ENCODE results near the gene UBA3.

Gene UBA3

GRCh38 chr3:69065318-69065964, 14.7 kb downstream of the UBA3 start:
- DNase-seq (ENCODE audit: low spot score): no peak

GRCh38 chr3:69063636-69064035, 16.5 kb downstream of the UBA3 start:
- DNase-seq (ENCODE audit: low spot score): no peak

- no peak for DNase-seq (ENCODE audit: low spot score)
Measured at GRCh38 chr3:69059688-69060087, 20.5 kb downstream of the UBA3 start.

DNA sequence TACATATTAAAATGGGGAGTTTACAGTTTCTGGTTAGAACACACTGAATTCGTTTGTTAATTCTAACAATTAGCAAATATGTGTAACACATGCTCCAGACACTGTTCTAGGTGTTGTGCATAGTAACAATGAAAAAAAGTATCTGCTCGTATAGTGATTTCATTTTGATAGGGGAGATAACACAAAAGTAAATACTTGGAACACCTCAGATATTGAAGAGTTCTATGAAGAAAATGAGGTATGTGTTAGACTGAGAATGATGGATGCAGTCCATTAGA, 21.3 kb downstream of the UBA3 start:
- DNase-seq (ENCODE audit: low spot score): no peak

DNA sequence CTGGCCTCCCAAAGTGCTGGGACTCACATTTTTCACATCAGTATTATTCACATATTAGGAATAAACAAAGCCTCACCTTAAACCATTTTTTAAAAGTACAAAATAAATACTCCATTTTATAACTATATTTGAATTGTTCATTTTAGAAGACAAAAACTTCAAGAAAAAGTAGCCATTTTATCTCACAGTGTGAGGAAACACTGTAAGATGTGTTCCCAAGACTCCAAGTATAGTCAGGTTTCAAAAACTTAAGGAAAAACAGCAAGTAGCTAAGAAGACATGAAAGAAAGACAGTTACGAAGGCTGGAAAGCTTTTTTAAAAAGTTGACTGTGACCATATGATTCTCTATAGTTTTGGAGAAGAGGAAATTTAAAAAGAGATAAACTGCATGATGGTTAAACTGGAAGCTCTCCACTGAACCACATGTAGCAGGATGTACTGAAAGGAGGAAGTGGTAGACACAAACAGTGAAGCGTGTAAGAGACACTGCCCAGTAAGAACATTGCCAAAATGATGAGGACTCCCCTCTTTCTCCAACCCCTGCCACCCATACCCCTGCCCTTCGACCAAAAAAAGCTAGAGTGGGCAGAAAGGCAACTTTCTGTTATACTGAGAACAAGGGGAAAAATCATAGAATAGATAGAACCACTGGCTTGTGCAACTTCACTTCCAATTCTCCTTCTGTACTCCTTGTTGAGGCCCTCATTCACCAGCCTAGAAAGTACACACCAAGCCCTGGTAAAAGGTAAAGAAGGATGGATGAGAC, 21.8 kb downstream of the UBA3 start:
- no peak for DNase-seq (ENCODE audit: low spot score)

DNA sequence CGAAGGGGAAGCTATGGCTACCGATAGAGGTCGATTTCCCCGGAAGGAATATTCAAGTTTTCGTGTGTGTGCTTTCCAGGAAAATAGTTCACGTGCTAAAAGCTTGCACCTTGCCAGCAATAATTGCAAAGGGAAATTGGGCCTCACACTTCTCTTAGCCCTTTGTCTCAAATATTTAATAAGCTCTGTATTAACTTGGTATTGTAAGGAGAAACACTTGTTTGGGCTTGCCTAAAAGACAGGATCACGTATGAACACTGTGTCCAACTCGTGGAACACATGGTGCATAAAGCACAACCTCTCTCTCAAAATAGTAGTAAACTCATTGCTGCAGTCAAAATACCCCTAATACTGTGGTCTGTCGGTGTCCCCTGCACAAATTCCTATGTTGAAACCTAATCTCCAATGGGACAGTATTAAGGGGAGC, 27.7 kb downstream of the UBA3 start:
- DNase-seq (ENCODE audit: low spot score): no peak

GRCh38 chr3:69051756-69052471, 28.3 kb downstream of the UBA3 start, which contains the start of gene TMF1:
Gene TMF1, minus strand, starts transcription at chr3:69052333. Its CDS starts 247 bp downstream, at chr3:69052086.
- DNase-seq (ENCODE audit: low spot score): peak; percentile 49

- DNase-seq (ENCODE audit: low spot score): no peak
Measured at GRCh38 chr3:69048990-69049389, 31.2 kb downstream of the UBA3 start.

GRCh38 chr3:69044608-69045007, 35.6 kb downstream of the UBA3 start:
- DNase-seq (ENCODE audit: low spot score): no peak

GRCh38 chr3:69033470-69033869, 46.7 kb downstream of the UBA3 start:
- DNase-seq (ENCODE audit: low spot score): no peak

GRCh38 chr3:69032737-69033136, 47.4 kb downstream of the UBA3 start:
- DNase-seq (ENCODE audit: low spot score): no peak

- no peak for DNase-seq (ENCODE audit: low spot score)
Measured at GRCh38 chr3:69032142-69032541, 48.0 kb downstream of the UBA3 start.

DNA sequence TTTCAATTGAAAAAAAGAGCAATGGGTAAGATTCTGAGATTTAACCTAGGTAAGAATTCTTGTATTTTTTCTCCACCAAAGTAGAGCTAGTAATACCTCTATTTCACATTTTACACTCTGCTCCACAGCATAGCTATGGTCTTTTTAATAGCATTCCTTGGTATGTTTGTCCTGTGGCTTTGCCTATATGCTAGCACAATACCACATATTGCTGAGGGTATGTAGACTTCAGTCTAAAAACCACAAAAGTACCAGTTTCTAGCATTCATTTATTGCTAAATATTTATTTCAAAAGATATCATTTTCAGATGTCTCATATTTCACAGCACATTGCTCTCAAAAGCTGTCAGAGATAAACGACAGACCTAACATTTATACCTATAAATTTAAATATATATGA, 48.5 kb downstream of the UBA3 start:
- DNase-seq (ENCODE audit: low spot score): no peak

DNA sequence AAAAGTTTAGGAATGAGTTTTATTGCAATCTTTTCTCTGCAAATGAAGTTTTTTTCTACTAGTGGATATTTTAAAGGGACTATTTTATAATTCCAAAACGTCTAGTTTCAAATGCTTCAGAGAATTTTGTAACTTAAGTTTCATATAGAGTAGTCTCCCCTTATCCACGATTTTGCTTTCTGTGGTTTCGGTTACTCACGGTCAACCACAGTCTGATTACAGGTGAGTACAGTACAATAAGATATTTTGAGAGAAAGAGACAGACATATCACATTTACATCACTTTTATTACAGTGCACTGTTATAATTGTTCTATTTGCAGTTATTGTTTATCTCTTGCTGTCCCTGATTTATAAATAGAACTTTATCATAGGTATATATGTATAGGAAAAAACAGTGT, 59.3 kb downstream of the UBA3 start:
- no peak for DNase-seq (ENCODE audit: low spot score)

DNA sequence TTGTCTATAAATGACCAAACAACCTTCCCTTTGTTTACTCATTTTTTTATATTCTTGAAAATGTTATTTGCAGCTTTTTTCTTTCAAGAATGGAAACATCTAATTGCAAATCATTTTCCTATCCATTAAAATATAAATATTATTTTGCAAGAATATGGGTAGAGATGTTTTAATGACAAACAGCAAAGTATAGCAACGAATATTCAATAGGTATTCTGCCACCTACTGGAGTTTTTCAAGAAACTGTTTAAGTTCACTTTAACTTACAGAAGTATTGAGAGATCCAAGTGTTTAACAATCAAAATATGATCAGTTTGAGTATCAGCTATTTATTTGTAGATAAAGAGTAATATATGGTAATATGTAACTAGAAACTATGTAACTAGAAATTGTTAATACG, 59.7 kb downstream of the UBA3 start:
- no peak for DNase-seq (ENCODE audit: low spot score)

GRCh38 chr3:69016901-69017300, 63.3 kb downstream of the UBA3 start:
- DNase-seq (ENCODE audit: low spot score): no peak

DNA sequence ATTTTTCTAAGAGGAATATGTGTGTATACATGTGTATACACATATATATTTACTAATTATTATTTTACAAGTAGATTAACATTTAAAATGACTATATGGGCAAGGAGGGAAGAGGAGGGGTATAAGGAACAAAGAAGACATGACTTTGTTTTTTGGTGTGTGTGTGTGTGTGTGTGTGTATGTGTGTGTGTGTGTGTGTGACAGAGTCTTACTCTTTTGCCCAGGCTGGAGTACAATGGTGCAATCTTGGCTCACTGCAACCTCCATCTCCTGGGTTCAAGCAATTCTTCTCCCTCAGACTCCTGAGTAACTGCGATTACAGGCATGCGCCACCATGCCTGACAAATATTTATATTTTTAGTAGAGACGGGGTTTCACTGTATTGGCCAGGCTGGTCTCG, 64.1 kb downstream of the UBA3 start:
- DNase-seq (ENCODE audit: low spot score): no peak

- no peak for DNase-seq (ENCODE audit: low spot score)
Measured at GRCh38 chr3:69014022-69014580, 66.1 kb downstream of the UBA3 start.

DNA sequence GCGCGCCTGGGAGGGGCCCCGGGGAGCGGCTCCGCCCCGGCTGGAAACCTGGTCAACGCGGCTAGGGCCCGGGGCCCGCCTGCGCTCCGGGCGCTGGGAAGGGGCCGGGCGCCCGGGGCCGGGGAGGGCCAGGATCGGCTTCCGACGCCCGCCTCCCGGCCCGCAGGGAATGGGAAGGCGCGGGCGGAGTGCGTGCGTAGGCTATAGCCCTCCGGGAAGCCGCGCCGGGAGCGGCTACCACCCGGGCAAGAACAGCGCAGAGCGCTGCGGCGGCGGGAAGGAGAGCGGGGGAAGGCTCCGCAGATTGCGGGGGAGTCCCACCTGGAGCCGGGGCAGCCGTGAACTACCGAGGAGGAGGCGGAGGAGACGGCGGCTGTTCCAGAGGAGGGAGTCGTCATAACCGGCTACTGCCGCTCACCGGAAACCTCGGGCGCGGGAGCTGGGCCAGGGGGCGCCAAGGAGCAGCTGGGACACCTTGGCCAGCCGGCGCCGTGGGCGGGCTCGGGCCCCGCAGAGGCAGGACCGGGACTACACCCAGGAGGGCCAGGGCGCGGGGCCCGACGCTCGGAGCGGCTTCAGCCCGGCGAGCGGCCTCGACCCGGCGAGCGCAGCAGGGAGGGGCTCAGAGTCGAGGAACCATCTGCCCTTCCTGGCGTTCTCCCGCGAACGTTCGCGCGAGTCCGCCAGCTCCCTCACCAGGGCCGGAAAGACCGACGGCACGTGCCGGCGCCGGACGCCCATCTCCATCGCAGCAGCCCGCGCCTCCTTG, 66.7 kb downstream of the UBA3 start, which contains the start of gene EOGT:
Gene EOGT (minus strand): TSS at position 432 of the 769 bp plus-strand sequence. CDS start 3,838 bp downstream, outside the sequence.
- DNase-seq (ENCODE audit: low spot score): peak; percentile 59

- DNase-seq (ENCODE audit: low spot score): peak; percentile 31
Measured at GRCh38 chr3:69012800-69013252, 67.3 kb downstream of the UBA3 start.

DNA sequence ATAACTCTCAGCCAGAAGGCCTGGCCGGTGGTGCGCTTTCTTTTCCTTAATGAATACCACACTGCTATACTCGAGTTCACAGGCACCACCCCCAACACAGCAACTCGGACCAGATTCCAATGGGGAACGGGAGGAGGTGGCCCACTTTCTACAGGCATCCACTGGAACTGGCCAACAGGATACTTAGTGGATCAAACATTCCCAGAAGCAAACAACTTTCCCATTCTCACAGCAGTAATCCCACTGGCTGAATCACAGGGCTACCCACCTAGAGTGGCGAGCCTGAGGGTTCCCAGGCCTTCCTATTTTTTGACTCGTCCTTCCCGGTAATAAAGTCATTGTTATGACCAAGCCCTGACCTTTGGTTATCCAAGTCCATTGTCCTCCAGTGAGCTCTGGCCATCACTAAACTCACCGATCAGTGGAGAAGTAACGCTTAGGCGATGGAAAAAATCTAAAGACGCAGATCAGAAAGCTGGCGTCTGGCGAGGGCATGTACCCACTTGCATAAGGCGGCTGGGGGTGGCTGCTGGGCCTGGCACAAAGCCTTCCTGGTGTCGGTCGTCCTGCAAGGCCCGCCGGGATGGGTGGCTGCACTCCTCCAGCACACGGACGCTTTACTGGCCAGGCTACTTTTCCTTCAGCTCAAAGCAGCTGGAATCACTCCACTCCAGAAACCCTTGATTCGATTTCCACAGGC, 67.9 kb downstream of the UBA3 start:
- DNase-seq (ENCODE audit: low spot score): no peak

Data from HuH-7.5 (cell line).